H1 (cell line): ENCODE results near the gene MYO5B. TPM values are rescaled to one million over a fixed set of nuclear protein-coding genes. Genes with fewer than 3 reads are reported as not detected.

Experiments used
- CTCF ChIA-PET: fragments of 300-600 bp; sonication (Branson Sonifier 250); formaldehyde crosslinking; loops from one replicate; lab custom pipeline; 2021; ENCODE audit not compliant: partially characterized antibody; lab: Charles Lee
- POLR2A ChIA-PET: fragments of 300-600 bp; sonication (Branson Sonifier 250); formaldehyde crosslinking; loops from one replicate; lab custom pipeline; 2021; ENCODE audit warnings: inconsistent platforms; ENCODE audit not compliant: partially characterized antibody; lab: Charles Lee
- DNase-seq, 2 experiments: peaks; one replicate each; pipeline versions ENCODE4 v3.0.0 to v3.0.0-alpha.2; 2010 to 2022; ENCODE audit warnings: low spot score in 2 of 2, low read depth in 1 of 2, mixed read lengths in 1 of 2
- FAIRE-seq: peaks from 2 replicates; lab custom pipeline; 2011; peaks lifted over from hg19 to GRCh38; lab: Jason Lieb, UNC
- H2AFZ ChIP-seq: 2 replicates; pipeline ENCODE4 v1.8.1; 2012; ENCODE audit warnings: low read length, inconsistent platforms
- H2AK5ac ChIP-seq: 2 replicates; pipeline ENCODE4 v1.6.1; 2013; ENCODE audit warnings: low read depth, low read length
- H2BK120ac ChIP-seq: replicated peaks from 2 replicates; pipeline ENCODE3; 2013; ENCODE audit warnings: low read depth, low read length, inconsistent platforms
- H2BK12ac ChIP-seq: 2 replicates; pipeline ENCODE4 v1.6.1; 2013; ENCODE audit warnings: low read depth, low read length
- H2BK15ac ChIP-seq: 2 replicates; pipeline ENCODE4 v1.6.1; 2013; ENCODE audit warnings: low read length
- H2BK20ac ChIP-seq: 2 replicates; pipeline ENCODE4 v1.6.1; 2013; ENCODE audit warnings: low read length
- H2BK5ac ChIP-seq: 2 replicates; pipeline ENCODE4 v1.6.1; 2013; ENCODE audit warnings: low read depth, low read length
- H3K14ac ChIP-seq: 2 replicates; pipeline ENCODE4 v1.6.1; 2013; ENCODE audit warnings: inconsistent platforms; ENCODE audit not compliant: insufficient read length
- H3K18ac ChIP-seq: 2 replicates; pipeline ENCODE4 v1.6.1; 2013; ENCODE audit warnings: low read length; ENCODE audit errors: extremely low read depth
- H3K23ac ChIP-seq: 2 replicates; pipeline ENCODE4 v1.6.1; 2013; ENCODE audit warnings: inconsistent platforms; ENCODE audit not compliant: insufficient read length
- H3K23me2 ChIP-seq: 2 replicates; pipeline ENCODE4 v1.6.1; 2013; ENCODE audit warnings: low read depth, low read length
- H3K27ac ChIP-seq: 2 replicates; pipeline ENCODE4 v1.6.1; 2011; ENCODE audit warnings: low read depth, low read length, inconsistent platforms
- H3K27me3 ChIP-seq, 4 experiments: replicated peaks in 1 of 4; 1 replicate in 1 of 4; 2 replicates in 3 of 4; pipeline versions ENCODE4 v1.6.1 to v1.8.1; 2011 to 2013; ENCODE audit warnings: low read length in 3 of 4, mild to moderate bottlenecking in 3 of 4, inconsistent platforms in 2 of 4, mixed read lengths in 2 of 4, moderate library complexity in 1 of 4; ENCODE audit not compliant: control insufficient read depth in 3 of 4, insufficient read depth in 3 of 4; ENCODE audit errors: extremely low read depth in 1 of 4
- H3K36me3 ChIP-seq, 4 experiments: 2 replicates each; pipeline versions ENCODE4 v1.6.1 to v1.8.1; 2011 to 2013; ENCODE audit warnings: mild to moderate bottlenecking in 4 of 4, low read length in 3 of 4, moderate library complexity in 2 of 4, control low read depth in 1 of 4, inconsistent platforms in 1 of 4; ENCODE audit not compliant: insufficient read depth in 4 of 4, control insufficient read depth in 2 of 4
- H3K4ac ChIP-seq: replicated peaks from 2 replicates; pipeline ENCODE3; 2013; ENCODE audit warnings: low read length, low read depth, mixed read lengths, inconsistent platforms; ENCODE audit not compliant: insufficient read length
- H3K4me1 ChIP-seq, 4 experiments: replicated peaks in 1 of 4; 1 replicate in 1 of 4; 2 replicates in 3 of 4; pipeline versions ENCODE4 v1.6.1 to v1.8.1; 2011 to 2013; ENCODE audit warnings: low read length in 3 of 4, inconsistent platforms in 2 of 4, mixed read lengths in 1 of 4; ENCODE audit not compliant: insufficient read depth in 4 of 4, control insufficient read depth in 3 of 4
- H3K4me2 ChIP-seq, 2 experiments: 2 replicates each; pipeline versions ENCODE4 v1.6.1 to v1.8.1; 2011 to 2013; ENCODE audit warnings: low read depth in 2 of 2, low read length in 2 of 2, control low read depth in 1 of 2, inconsistent platforms in 1 of 2, mild to moderate bottlenecking in 1 of 2; ENCODE audit not compliant: insufficient read depth in 1 of 2
- H3K4me3 ChIP-seq, 4 experiments: fragments of 200-600, 300-600 bp in 1 of 4; sonication (generic), shearing (Covaris generic), sonication (Bioruptor Twin) in 1 of 4; 2 replicates each; pipeline versions ENCODE4 v1.5.1 to v1.8.1; 2011 to 2016; ENCODE audit warnings: low read length in 4 of 4, low read depth in 3 of 4, control low read depth in 2 of 4, inconsistent platforms in 2 of 4, mild to moderate bottlenecking in 2 of 4, mixed read lengths in 1 of 4, moderate library complexity in 1 of 4; ENCODE audit not compliant: insufficient read depth in 2 of 4; ENCODE audit errors: extremely low read depth in 1 of 4
- H3K56ac ChIP-seq: replicated peaks from 2 replicates; pipeline ENCODE3; 2013; ENCODE audit warnings: low read depth, mild to moderate bottlenecking, mixed read lengths, low read length, inconsistent platforms; ENCODE audit not compliant: insufficient read length
- H3K79me1 ChIP-seq: 2 replicates; pipeline ENCODE4 v1.6.1; 2013; ENCODE audit warnings: low read depth, low read length, control low read depth
- H3K79me2 ChIP-seq, 2 experiments: 2 replicates each; pipeline versions ENCODE4 v1.6.1 to v1.8.1; 2012 to 2013; ENCODE audit warnings: low read length in 2 of 2, mild to moderate bottlenecking in 2 of 2, inconsistent platforms in 1 of 2; ENCODE audit not compliant: insufficient read depth in 2 of 2, control insufficient read depth in 1 of 2
- H3K9ac ChIP-seq, 4 experiments: replicated peaks in 1 of 4; 1 replicate in 1 of 4; 2 replicates in 3 of 4; pipeline versions ENCODE4 v1.6.1 to v1.8.1; 2011 to 2013; ENCODE audit warnings: low read depth in 3 of 4, low read length in 3 of 4, control low read depth in 2 of 4, mild to moderate bottlenecking in 2 of 4, moderate library complexity in 2 of 4, inconsistent platforms in 1 of 4; ENCODE audit errors: extremely low read depth in 1 of 4
- H3K9me3 ChIP-seq, 2 experiments: 2 replicates each; pipeline versions ENCODE4 v1.6.1 to v1.8.1; 2012 to 2013; ENCODE audit warnings: mild to moderate bottlenecking in 2 of 2, moderate library complexity in 2 of 2, control low read depth in 1 of 2, inconsistent platforms in 1 of 2, low read depth in 1 of 2, low read length in 1 of 2, mixed read lengths in 1 of 2; ENCODE audit not compliant: insufficient read depth in 2 of 2
- H4K20me1 ChIP-seq, 2 experiments: replicated peaks in 1 of 2; 2 replicates each; pipeline versions ENCODE3 to v1.8.1; 2011 to 2013; ENCODE audit warnings: inconsistent platforms in 2 of 2, low read length in 2 of 2, mild to moderate bottlenecking in 1 of 2; ENCODE audit not compliant: insufficient read depth in 2 of 2, control insufficient read depth in 1 of 2
- H4K5ac ChIP-seq: 2 replicates; pipeline ENCODE4 v1.6.1; 2013; ENCODE audit warnings: low read length, low read depth, mixed read lengths, inconsistent platforms; ENCODE audit not compliant: insufficient read length
- H4K8ac ChIP-seq: 2 replicates; pipeline ENCODE4 v1.8.0; 2013; ENCODE audit warnings: mild to moderate bottlenecking, moderate library complexity, low read length, inconsistent platforms; ENCODE audit not compliant: insufficient read depth; ENCODE audit errors: extremely low read depth
- H4K91ac ChIP-seq: replicated peaks from 2 replicates; pipeline ENCODE3; 2013; ENCODE audit warnings: low read length, mixed read lengths, inconsistent platforms; ENCODE audit not compliant: insufficient read length
- KDM4A ChIP-seq: IDR thresholded peaks from one replicate; pipeline ENCODE4 v1.7.1; 2012; ENCODE audit warnings: low read depth, mild to moderate bottlenecking, moderate library complexity, low read length, inconsistent platforms; ENCODE audit not compliant: severe bottlenecking
- WGBS, 2 experiments: shearing (Covaris generic) in 1 of 2; methylation state at CpG; one replicate each; pipeline versions ENCODE4 v1.1.6 to v1.1.7; 2013 to 2015; ENCODE audit warnings: low lambda C conversion rate in 2 of 2, mixed read lengths in 2 of 2, inconsistent platforms in 1 of 2, low coverage in 1 of 2, missing lambda C conversion rate in 1 of 2; ENCODE audit not compliant: insufficient replicate concordance in 2 of 2, insufficient coverage in 1 of 2, insufficient read length in 1 of 2; ENCODE audit errors: extremely low coverage in 1 of 2, missing lambda C conversion rate in 1 of 2; 5-methylcytosine and 5-hydroxymethylcytosine counted together
- polyA plus RNA-seq, 7 experiments: library from polyadenylated mRNA; depleted of rRNA in 3 of 7; stranded (reverse) in 5 of 7; unstranded in 2 of 7; fragments of >200 nt in 5 of 7; fragments of 200-250 nt in 2 of 7; gene quantifications; 1 replicate in 5 of 7; 2 replicates in 1 of 7; 4 replicates in 1 of 7; pipeline versions ENCODE4 v1.2.1 to v1.2.3, GENCODE V29; 2011 to 2013; ENCODE audit warnings: missing spikeins in 2 of 7, mixed read lengths in 2 of 7
- total RNA-seq: library from RNA; stranded (reverse); fragmentation: NEBNext Ultra II Directional; extraction: Animal tissue kit (Norgen Biotek cat#: 25700); gene quantifications from 2 replicates; pipeline ENCODE4 v1.2.1, GENCODE V29; 2021

The MYO5B gene
- total and polyA plus RNA-seq, 2 of the 8 experiments (the other 6 are each of a cell fraction or from before 2014, with no cell fraction given), result 6.4 to 7.7 TPM

- H3K23me2 ChIP-seq, result no peaks in the 10 kb centered on the region
- H3K4me2 ChIP-seq, result no peak overlapping the region
- ChIA-PET CTCF (interaction anchor here (0.6 to 1.0 kb wide), 3 partner anchors 9 to 1693 kb away, joined by 3 read pairs; no protein-coding TSS in a partner anchor), POLR2A (no interaction called here)
- no peak overlapping the region for H2AK5ac ChIP-seq
- H3K4me1 ChIP-seq, result no peaks in the 10 kb centered on the region
- H3K18ac ChIP-seq, result no peak overlapping the region
- FAIRE-seq (no peak), DNase-seq (no peak)
- no peak overlapping the region for H3K9ac ChIP-seq
- H4K8ac ChIP-seq, result no peak overlapping the region
- H2BK20ac ChIP-seq, result no peak overlapping the region
- H4K20me1 ChIP-seq, result no peaks in the 10 kb centered on the region
- no peak overlapping the region for H3K56ac ChIP-seq
- no peaks in the 10 kb centered on the region for H3K79me1 ChIP-seq
- no peak overlapping the region for H3K27ac ChIP-seq
- no peak overlapping the region for H2AFZ ChIP-seq
- H3K23ac ChIP-seq, result no peak overlapping the region
- no peak overlapping the region for H3K14ac ChIP-seq
- WGBS, 2 experiments, result 87% methylated on average over 3 of the region's 3 CpGs; no CpG with 5 or more reads in 1 of the 2 experiments
- H3K9me3 ChIP-seq, result no peaks in the 10 kb centered on the region
- H2BK15ac ChIP-seq, result no peak overlapping the region
- H2BK5ac ChIP-seq, result no peak overlapping the region
- no peaks in the 10 kb centered on the region; a peak in 1 of 8 replicates for H3K36me3 ChIP-seq
- H4K5ac ChIP-seq, result no peak overlapping the region
- no peak overlapping the region for H4K91ac ChIP-seq
- H3K27me3 ChIP-seq, result no peaks in the 10 kb centered on the region
- no peak overlapping the region for H2BK120ac ChIP-seq
- no peak overlapping the region for H3K4ac ChIP-seq
- H2BK12ac ChIP-seq, result no peak overlapping the region
- H3K4me3 ChIP-seq, result no peak overlapping the region
- TF ChIP-seq KDM4A, result no peak
- no peaks in the 10 kb centered on the region for H3K79me2 ChIP-seq
These were observed 111.2 kb downstream of the MYO5B start for GRCh38 chr18:50083708-50084107.
